HG02571 (cell line): ENCODE results near the gene PPP2R3C.
"Not testable (repeated sequence)": the region's sequence is repeated elsewhere in the genome, so short reads cannot be mapped to it uniquely, and the experiment has no call there.

Experiments used
- ATAC-seq: cut with Tn5 transposase; IDR thresholded peaks from one replicate; pipeline ENCODE4 v1.9.1; 2021; ENCODE audit warnings: mild to moderate bottlenecking, moderate library complexity; ENCODE audit not compliant: unreplicated experiment

PPP2R3C gene

GRCh38 chr14:35133542-35134328 lies 11.9 kb upstream of the PPP2R3C start:
- no peak for ATAC-seq

GRCh38 chr14:35124127-35124526 lies 2.3 kb upstream of the PPP2R3C start:
- ATAC-seq: no peak

- ATAC-seq: no peak
Observed at GRCh38 chr14:35123388-35123703, 1.6 kb upstream of the PPP2R3C start.

- no peak for ATAC-seq
Observed at GRCh38 chr14:35122696-35123387, 1.1 kb upstream of the PPP2R3C start.

GRCh38 chr14:35121026-35121886 lies 534 bp downstream of the PPP2R3C start:
- no peak for ATAC-seq

GRCh38 chr14:35117112-35117511 lies 4.7 kb downstream of the PPP2R3C start:
- ATAC-seq: no peak

- no peak for ATAC-seq
Observed at GRCh38 chr14:35116242-35116641, 5.5 kb downstream of the PPP2R3C start.

GRCh38 chr14:35114036-35114435 lies 7.8 kb downstream of the PPP2R3C start:
- no peak for ATAC-seq

GRCh38 chr14:35113308-35113950 lies 8.4 kb downstream of the PPP2R3C start:
- no peak for ATAC-seq

- ATAC-seq: no peak
Observed at GRCh38 chr14:35112641-35113040, 9.1 kb downstream of the PPP2R3C start.

GRCh38 chr14:35107866-35108265 lies 13.9 kb downstream of the PPP2R3C start:
- no peak for ATAC-seq

GRCh38 chr14:35094645-35095044 lies 27.1 kb downstream of the PPP2R3C start:
- ATAC-seq: not testable (repeated sequence)

- no peak for ATAC-seq
Observed at GRCh38 chr14:35088514-35088913, 33.3 kb downstream of the PPP2R3C start.

- no peak for ATAC-seq
Observed at GRCh38 chr14:35085441-35085840, 36.3 kb downstream of the PPP2R3C start.

- no peak for ATAC-seq
Observed at GRCh38 chr14:35083530-35084150, 38.1 kb downstream of the PPP2R3C start.

- ATAC-seq: no peak
Observed at GRCh38 chr14:35079742-35080141, 42.0 kb downstream of the PPP2R3C start.

GRCh38 chr14:35078082-35078481 lies 43.7 kb downstream of the PPP2R3C start:
- ATAC-seq: no peak

GRCh38 chr14:35073486-35073885 lies 48.3 kb downstream of the PPP2R3C start:
- no peak for ATAC-seq

GRCh38 chr14:35072226-35072625 lies 49.6 kb downstream of the PPP2R3C start:
- ATAC-seq: no peak

GRCh38 chr14:35068238-35069012 lies 53.4 kb downstream of the PPP2R3C start:
- no peak for ATAC-seq
